Gastroesophageal sphincter (tissue), 3 donors: ENCODE data around the gene ZBTB20.

Source experiments
- POLR2AphosphoS5 ChIP-seq: sonication (generic); formaldehyde crosslinking; IDR thresholded peaks from one replicate; pipeline ENCODE4 v1.6.1; 2017; ENCODE audit warnings: antibody characterized with exemption
- TF ChIP-seq, protein P1 (sequence below), 4 experiments: fragments of 200-600 bp in 2 of 4; fragments of 450-650 bp in 2 of 4; sonication (generic) in 1 of 4; IDR thresholded peaks; one replicate each; pipeline ENCODE4 v1.5.1; 2017 to 2019; ENCODE audit warnings: antibody characterized with exemption in 4 of 4, mild to moderate bottlenecking in 2 of 4, moderate library complexity in 2 of 4

DNA sequence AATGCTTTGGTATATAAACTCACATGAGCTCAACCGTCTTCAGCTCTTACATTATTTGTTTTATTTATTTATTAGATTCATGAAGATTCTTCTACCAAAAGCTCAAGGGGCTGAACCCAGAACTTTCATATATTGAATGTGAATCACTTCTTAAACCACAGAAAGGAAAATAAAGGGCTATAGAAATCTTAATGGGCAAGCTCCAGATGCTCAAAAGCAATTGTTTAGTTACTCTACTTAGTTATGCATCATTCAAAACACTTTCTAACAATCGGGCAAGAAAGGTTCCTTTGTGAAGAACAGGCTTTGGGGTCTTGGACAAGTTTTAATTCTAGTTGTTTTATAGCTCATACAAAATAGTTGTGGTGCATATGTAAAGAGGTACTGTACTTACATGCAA lies 473.1 kb downstream of the ZBTB20 start:
- no peak for TF ChIP-seq POLR2AphosphoS5
- TF ChIP-seq, protein P1, sequence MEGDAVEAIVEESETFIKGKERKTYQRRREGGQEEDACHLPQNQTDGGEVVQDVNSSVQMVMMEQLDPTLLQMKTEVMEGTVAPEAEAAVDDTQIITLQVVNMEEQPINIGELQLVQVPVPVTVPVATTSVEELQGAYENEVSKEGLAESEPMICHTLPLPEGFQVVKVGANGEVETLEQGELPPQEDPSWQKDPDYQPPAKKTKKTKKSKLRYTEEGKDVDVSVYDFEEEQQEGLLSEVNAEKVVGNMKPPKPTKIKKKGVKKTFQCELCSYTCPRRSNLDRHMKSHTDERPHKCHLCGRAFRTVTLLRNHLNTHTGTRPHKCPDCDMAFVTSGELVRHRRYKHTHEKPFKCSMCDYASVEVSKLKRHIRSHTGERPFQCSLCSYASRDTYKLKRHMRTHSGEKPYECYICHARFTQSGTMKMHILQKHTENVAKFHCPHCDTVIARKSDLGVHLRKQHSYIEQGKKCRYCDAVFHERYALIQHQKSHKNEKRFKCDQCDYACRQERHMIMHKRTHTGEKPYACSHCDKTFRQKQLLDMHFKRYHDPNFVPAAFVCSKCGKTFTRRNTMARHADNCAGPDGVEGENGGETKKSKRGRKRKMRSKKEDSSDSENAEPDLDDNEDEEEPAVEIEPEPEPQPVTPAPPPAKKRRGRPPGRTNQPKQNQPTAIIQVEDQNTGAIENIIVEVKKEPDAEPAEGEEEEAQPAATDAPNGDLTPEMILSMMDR (IDR thresholded peaks at IDR 0.05) = no peak
